GM12891 (cell line): ENCODE measurements around the gene CD72.

ENCODE experiments used
- POLR2A ChIP-seq: IDR thresholded peaks from 2 replicates; pipeline ENCODE4 v1.6.1; 2011; ENCODE audit warnings: low read depth, low read length, control low read depth
- POLR2AphosphoS5 ChIP-seq: IDR thresholded peaks from 2 replicates; pipeline ENCODE4 v1.6.1; 2011; ENCODE audit warnings: low read depth, low read length, control low read depth
- SPI1 ChIP-seq: IDR thresholded peaks from 2 replicates; pipeline ENCODE4 v1.6.1; 2011; ENCODE audit warnings: low read depth, low read length, control low read depth

GRCh38 chr9:35635730-35636129 is 17.5 kb upstream of the CD72 start:
- TF ChIP-seq POLR2AphosphoS5 (no peak), POLR2A (no peak), SPI1 (no peak)
